ENCODE measurements around the gene MROH2A. TPM values are rescaled to one million over a fixed set of nuclear protein-coding genes. Genes with fewer than 3 reads are reported as not detected.
"Not testable (repeated sequence)": the region's sequence is repeated elsewhere in the genome, so short reads cannot be mapped to it uniquely, and the experiment has no call there.

Gene MROH2A, protein sequence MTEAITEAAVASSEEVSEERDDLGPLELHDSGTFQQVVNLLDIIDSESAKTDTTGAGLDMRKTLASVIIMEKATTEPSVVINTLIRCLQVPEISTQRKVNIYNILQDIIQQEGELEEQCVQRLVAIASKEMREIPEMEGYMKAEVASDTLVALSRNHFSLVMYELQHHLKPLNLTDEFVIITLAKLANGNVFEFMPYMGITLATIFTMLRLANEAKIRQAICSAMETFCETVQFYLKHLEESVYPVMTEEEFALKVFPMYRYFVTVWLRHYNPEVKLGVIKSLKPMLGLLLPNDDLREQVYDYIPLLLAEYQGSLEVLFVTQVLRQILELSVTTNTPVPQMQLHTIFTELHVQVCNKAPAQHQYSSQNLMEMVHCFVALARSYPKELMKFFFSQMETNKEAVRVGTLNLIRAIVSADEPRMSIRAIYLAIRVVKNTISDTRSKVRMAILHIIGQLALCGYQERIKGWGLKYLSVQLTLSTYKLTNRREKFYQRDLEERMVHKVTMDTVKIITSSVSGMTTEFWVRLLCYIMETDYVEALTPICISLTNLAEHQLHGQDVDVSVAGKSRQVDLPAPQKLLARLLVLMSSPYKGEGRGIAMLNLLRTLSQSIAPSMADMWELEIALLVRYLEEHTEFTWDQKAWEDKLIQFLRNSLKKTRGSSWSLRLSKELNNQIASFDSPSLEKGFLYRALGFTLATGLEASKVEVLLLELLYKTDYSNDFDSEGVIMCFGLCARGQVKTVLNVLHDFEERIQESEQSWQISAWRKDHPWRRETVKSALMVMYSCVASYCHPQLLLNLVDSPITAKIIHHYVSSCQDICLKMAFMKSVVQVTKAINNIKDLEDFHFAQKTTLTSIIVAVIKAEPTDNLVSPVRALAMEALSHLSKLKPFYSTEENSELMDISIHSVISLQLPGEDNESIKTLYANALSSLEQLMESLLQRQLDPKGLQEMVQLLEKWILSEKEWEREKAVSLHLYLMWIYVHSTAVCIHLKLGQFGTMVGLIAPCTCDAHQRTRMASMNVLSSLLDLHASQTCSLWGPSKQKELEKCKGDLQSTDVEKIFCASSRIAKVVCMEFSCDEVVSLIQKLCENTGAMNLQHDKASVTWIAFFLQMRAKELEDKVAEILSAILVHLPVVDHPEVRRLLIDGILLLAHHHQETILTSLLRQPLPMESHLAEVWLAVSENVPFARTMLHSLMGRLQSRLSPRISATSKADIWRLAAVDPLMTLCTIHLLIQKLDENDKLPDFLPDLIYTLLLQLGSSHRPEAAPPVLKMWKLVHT (N-terminal part only)
- 1 to 10 TPM in 1 of 4 donors, under 1 TPM in 2, not detected in 1; 0.27 to 1.6 (median 0.35) TPM for total RNA-seq

- no peaks in the 10 kb centered on the region for H3K27me3 ChIP-seq
- no peak within 1 kb of the TSS for H3K27ac ChIP-seq
- H3K4me1 ChIP-seq, result no peaks in the 10 kb centered on the region
- no peak within 1 kb of the TSS for H3K4me3 ChIP-seq
- TF ChIP-seq POLR2A (IDR thresholded peaks at IDR 0.05) (no peak), CTCF (IDR thresholded peaks at IDR 0.05) (no peak)
- H3K36me3 ChIP-seq, result no peaks in the 10 kb centered on the region
- no peaks in the 10 kb centered on the region for H3K9me3 ChIP-seq
- no peak for DNase-seq
Measured at GRCh38 chr2:233778030-233778429, at the start of gene MROH2A. Gene MROH2A, plus strand, starts transcription at chr2:233778330. Its CDS starts 1,029 bp downstream, at chr2:233779359.

GRCh38 chr2:233728723-233729301, 49.3 kb upstream of the MROH2A start, which contains the start of gene UGT1A3:
Gene UGT1A3, plus strand, starts transcription at chr2:233729042. Its CDS starts 85 bp downstream, at chr2:233729127.
- no peaks in the 10 kb centered on the region for H3K27me3 ChIP-seq
- H3K4me3 ChIP-seq, result no peak within 1 kb of the TSS
- H3K9me3 ChIP-seq, result no peaks in the 10 kb centered on the region
- TF ChIP-seq POLR2A (IDR thresholded peaks at IDR 0.05) (no peak), CTCF (IDR thresholded peaks at IDR 0.05) (no peak)
- H3K27ac ChIP-seq, result no peak within 1 kb of the TSS
- no peaks in the 10 kb centered on the region for H3K36me3 ChIP-seq
- no peaks in the 10 kb centered on the region for H3K4me1 ChIP-seq
- no peak for DNase-seq

DNA sequence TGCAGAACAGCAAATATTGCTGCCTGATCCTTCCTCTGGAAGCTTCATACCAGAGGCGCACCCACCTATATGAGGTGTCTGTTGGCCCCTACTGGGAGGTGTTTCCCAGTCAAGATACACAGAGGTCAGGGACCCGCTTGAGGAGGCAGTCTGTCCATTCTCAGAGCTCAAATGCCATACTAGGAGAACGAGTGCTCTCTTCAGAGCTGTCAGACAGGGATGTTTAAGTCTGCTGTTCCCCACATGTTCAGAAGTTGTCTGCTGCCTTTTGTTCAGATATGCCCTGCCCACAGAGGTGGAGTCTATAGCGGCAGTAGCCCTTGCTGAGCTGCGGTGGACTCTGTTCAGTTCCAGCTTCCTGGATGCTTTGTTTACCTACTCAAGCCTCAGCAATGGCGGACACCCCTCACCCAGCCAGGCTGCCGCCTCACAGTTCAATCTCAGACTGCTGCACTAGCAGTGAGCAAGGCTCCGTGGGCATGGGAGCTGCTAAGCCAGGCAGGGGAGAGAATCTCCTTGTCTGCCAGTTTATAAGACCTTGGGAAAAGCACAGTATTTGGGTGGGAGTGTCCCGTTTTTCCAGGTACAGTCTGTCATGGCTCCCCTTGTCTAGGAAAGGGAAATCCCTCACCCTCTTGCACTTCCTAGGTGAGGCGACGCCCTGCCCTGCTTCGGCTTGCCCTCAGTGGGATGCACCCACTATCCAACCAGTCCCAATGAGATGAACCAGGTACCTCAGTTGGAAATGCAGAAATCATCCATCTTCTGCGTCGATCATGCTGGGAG, 41.1 kb upstream of the MROH2A start:
- Histone ChIP-seq H3K27ac (peak overlapping the region in 2 of 4 donors; percentile 27 to 46), H3K4me3 (peak overlapping the region in 2 of 4 donors; percentile 4 to 21)
- H3K27me3 ChIP-seq, H3K4me1 ChIP-seq, H3K9me3 ChIP-seq, H3K36me3 ChIP-seq: not testable (repeated sequence)
- peak in 2 of 3 donors; percentile 68 to 71 for DNase-seq

- H3K27me3 ChIP-seq, result no peaks in the 10 kb centered on the region
- no peak overlapping the region for H3K27ac ChIP-seq
- no peaks in the 10 kb centered on the region for H3K36me3 ChIP-seq
- H3K4me1 ChIP-seq, result peaks cover 0 to 3% (median 0%) of the 10 kb centered on the region in 4 donors
- H3K4me3 ChIP-seq, result no peak overlapping the region
- TF ChIP-seq CTCF (IDR thresholded peaks at IDR 0.05) (no peak), POLR2A (IDR thresholded peaks at IDR 0.05) (no peak)
- DNase-seq, result no peak
- H3K9me3 ChIP-seq, result no peaks in the 10 kb centered on the region
Measured at GRCh38 chr2:233740870-233741269, 37.3 kb upstream of the MROH2A start.

GRCh38 chr2:233743464-233744259, 34.5 kb upstream of the MROH2A start:
- TF ChIP-seq POLR2A (IDR thresholded peaks at IDR 0.05), result no peak
- TF ChIP-seq CTCF (IDR thresholded peaks at IDR 0.05), result no peak
- no peaks in the 10 kb centered on the region for H3K36me3 ChIP-seq
- no peaks in the 10 kb centered on the region for H3K9me3 ChIP-seq
- no peaks in the 10 kb centered on the region for H3K27me3 ChIP-seq
- H3K4me1 ChIP-seq, result peaks cover 0 to 3% (median 0%) of the 10 kb centered on the region in 4 donors
- H3K4me3 ChIP-seq, result no peak overlapping the region
- no peak overlapping the region for H3K27ac ChIP-seq
- no peak for DNase-seq
